ENCODE data around the gene RFNG.

The RFNG gene

GRCh38 chr17:82025401-82026107 lies 26.1 kb downstream of the RFNG start:
- DNase-seq (ENCODE audit: low spot score) = no peak

- DNase-seq (ENCODE audit: low spot score) = no peak
Measured at GRCh38 chr17:82024859-82025258, 26.8 kb downstream of the RFNG start.

GRCh38 chr17:82023447-82024241 lies 28.0 kb downstream of the RFNG start:
- DNase-seq (ENCODE audit: low spot score) = peak; percentile 31

- peak; percentile 99 for DNase-seq (ENCODE audit: low spot score)
Measured at GRCh38 chr17:82022981-82023446, 28.6 kb downstream of the RFNG start, which contains the start of gene LRRC45. Gene LRRC45 (plus strand): TSS chr17:82023305. CDS start chr17:82023644, 339 bp downstream.

GRCh38 chr17:82022310-82022980 lies 29.2 kb downstream of the RFNG start, which contains the start of gene CENPX:
Gene CENPX (minus strand): TSS chr17:82022878. CDS start chr17:82022861, 17 bp downstream.
- no peak for DNase-seq (ENCODE audit: low spot score)

GRCh38 chr17:82021900-82022309 lies 29.7 kb downstream of the RFNG start:
- no peak for DNase-seq (ENCODE audit: low spot score)

GRCh38 chr17:82021107-82021899 lies 30.3 kb downstream of the RFNG start:
- peak; percentile 48 for DNase-seq (ENCODE audit: low spot score)

- DNase-seq (ENCODE audit: low spot score) = no peak
Measured at GRCh38 chr17:82020572-82021106, 31.0 kb downstream of the RFNG start.

- peak; percentile 66 for DNase-seq (ENCODE audit: low spot score)
Measured at GRCh38 chr17:82019690-82020571, 31.7 kb downstream of the RFNG start.

- no peak for DNase-seq (ENCODE audit: low spot score)
Measured at GRCh38 chr17:82018989-82019689, 32.5 kb downstream of the RFNG start.

GRCh38 chr17:82018152-82018988 lies 33.2 kb downstream of the RFNG start:
- DNase-seq (ENCODE audit: low spot score) = no peak

GRCh38 chr17:82017612-82018151 lies 33.9 kb downstream of the RFNG start:
- DNase-seq (ENCODE audit: low spot score) = no peak

GRCh38 chr17:82016875-82017459 lies 34.6 kb downstream of the RFNG start:
- no peak for DNase-seq (ENCODE audit: low spot score)

GRCh38 chr17:82016061-82016874 lies 35.3 kb downstream of the RFNG start:
- no peak for DNase-seq (ENCODE audit: low spot score)

GRCh38 chr17:82015311-82015971 lies 36.2 kb downstream of the RFNG start:
- DNase-seq (ENCODE audit: low spot score) = no peak

GRCh38 chr17:82014971-82015310 lies 36.7 kb downstream of the RFNG start:
- DNase-seq (ENCODE audit: low spot score) = no peak

GRCh38 chr17:82014432-82014831 lies 37.2 kb downstream of the RFNG start:
- no peak for DNase-seq (ENCODE audit: low spot score)
